Calu3 (cell line): ENCODE results near the gene TNPO3. TPM values are rescaled to one million over a fixed set of nuclear protein-coding genes. Genes with fewer than 3 reads are reported as not detected.
"Not testable (repeated sequence)": the region's sequence is repeated elsewhere in the genome, so short reads cannot be mapped to it uniquely, and the experiment has no call there.

ENCODE experiments used
- BruUV-seq: library from RNA; stranded (reverse); fragments of 400-500 nt; replicated peaks from 2 replicates; lab custom pipeline; 2021; lab: Mats Ljungman, UMichigan
- CTCF ChIA-PET: fragments of 300-600 bp; sonication (Branson Sonifier 250); formaldehyde crosslinking; loops from one replicate; lab custom pipeline; 2022; ENCODE audit warnings: antibody characterized with exemption; lab: Charles Lee
- DNase-seq: peaks from one replicate; pipeline ENCODE4 v3.0.0; 2022
- H3K27ac Mint-ChIP-seq: one replicate; pipeline ENCODE4 v1.8.0; 2022; ENCODE audit warnings: mixed read lengths; ENCODE audit not compliant: unreplicated experiment
- H3K27me3 Mint-ChIP-seq: one replicate; pipeline ENCODE4 v1.8.0; 2022; ENCODE audit warnings: mixed read lengths; ENCODE audit not compliant: unreplicated experiment
- H3K36me3 Mint-ChIP-seq: one replicate; pipeline ENCODE4 v1.8.0; 2022; ENCODE audit warnings: mild to moderate bottlenecking, moderate library complexity, mixed read lengths; ENCODE audit not compliant: insufficient read depth, unreplicated experiment
- H3K4me1 Mint-ChIP-seq: one replicate; pipeline ENCODE4 v1.8.0; 2022; ENCODE audit warnings: mild to moderate bottlenecking, low read depth, mixed read lengths; ENCODE audit not compliant: unreplicated experiment
- H3K4me3 Mint-ChIP-seq: one replicate; pipeline ENCODE4 v1.8.0; 2022; ENCODE audit warnings: mild to moderate bottlenecking, low read depth, moderate library complexity, mixed read lengths; ENCODE audit not compliant: unreplicated experiment
- H3K9me3 Mint-ChIP-seq: one replicate; pipeline ENCODE4 v1.8.0; 2022; ENCODE audit warnings: low read depth, mixed read lengths; ENCODE audit not compliant: unreplicated experiment
- CTCF ChIP-seq: fragments of 200-600 bp; IDR thresholded peaks from one replicate; pipeline ENCODE4 v1.8.0; 2022; ENCODE audit warnings: antibody characterized with exemption; ENCODE audit not compliant: unreplicated experiment
- intact Hi-C: fragments of 100-400 bp; cut with micrococcal nuclease; formaldehyde crosslinking; loops from one replicate; pipeline ENCODE4 v1.10.0; 2022; ENCODE audit not compliant: unreplicated experiment
- total RNA-seq: library from RNA; stranded (reverse); gene quantifications from 2 replicates; pipeline ENCODE4 v1.2.3, GENCODE V29; 2022

The TNPO3 gene
- total RNA-seq, 1 experiment from 2014 or later = 47.1 TPM

GRCh38 chr7:129047761-129048160, 7.2 kb downstream of the TNPO3 start:
- Mint-ChIP-seq H3K4me1 (peaks cover 40% of the 10 kb centered on the region), H3K4me3 (no peak overlapping the region), H3K9me3 (no peaks in the 10 kb centered on the region), H3K27ac (no peak overlapping the region), H3K27me3 (no peaks in the 10 kb centered on the region), H3K36me3 (peaks cover 14% of the 10 kb centered on the region)
- intact Hi-C loops = no loop called here
- no peak for DNase-seq
- CTCF ChIA-PET = no interaction called here
- BruUV-seq = no TSS peak
- TF ChIP-seq CTCF = no peak

- H3K27ac Mint-ChIP-seq = no peak overlapping the region
- H3K9me3 Mint-ChIP-seq = no peaks in the 10 kb centered on the region
- TF ChIP-seq CTCF = no peak
- no peak overlapping the region for H3K4me3 Mint-ChIP-seq
- intact Hi-C loops = no loop called here
- CTCF ChIA-PET = no interaction called here
- peaks cover 14% of the 10 kb centered on the region for H3K36me3 Mint-ChIP-seq
- no peak for DNase-seq
- BruUV-seq = no TSS peak
- no peaks in the 10 kb centered on the region for H3K27me3 Mint-ChIP-seq
- H3K4me1 Mint-ChIP-seq = peaks cover 43% of the 10 kb centered on the region
These were observed 9.2 kb downstream of the TNPO3 start for GRCh38 chr7:129045682-129046081.

DNA sequence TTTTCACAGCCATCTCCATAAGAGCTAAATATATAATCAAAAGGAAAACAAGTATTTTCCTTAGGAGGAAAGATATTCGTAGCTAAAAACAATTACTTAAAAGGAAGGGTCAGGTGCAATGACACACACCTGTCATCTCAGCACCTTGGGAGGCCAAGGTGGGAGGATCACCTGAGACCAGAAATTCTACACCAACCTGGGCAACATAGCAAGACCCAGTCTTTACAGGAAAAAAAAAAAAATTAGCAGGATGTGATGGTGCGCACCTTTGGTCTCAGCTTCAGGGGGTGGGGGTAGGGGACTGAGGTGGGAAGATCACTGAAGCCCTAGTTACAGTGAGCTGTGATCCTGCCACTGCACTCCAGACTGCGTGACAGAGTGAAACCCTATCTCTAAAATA, 11.9 kb downstream of the TNPO3 start:
- Mint-ChIP-seq H3K4me3 (no peak overlapping the region), H3K27me3 (no peaks in the 10 kb centered on the region), H3K36me3 (peaks cover 24% of the 10 kb centered on the region), H3K9me3 (no peaks in the 10 kb centered on the region), H3K27ac (no peak overlapping the region), H3K4me1 (peaks cover 22% of the 10 kb centered on the region)
- no TSS peak for BruUV-seq
- no peak for DNase-seq
- CTCF ChIA-PET = interaction anchor here (0.7 kb wide), 2 partner anchors 99 to 224 kb away, joined by 3 read pairs; no protein-coding TSS in a partner anchor
- no peak for TF ChIP-seq CTCF
- intact Hi-C loops = no loop called here

GRCh38 chr7:129041142-129042085, 13.5 kb downstream of the TNPO3 start:
- no peak for TF ChIP-seq CTCF
- Mint-ChIP-seq H3K9me3 (no peaks in the 10 kb centered on the region), H3K4me3 (no peak overlapping the region), H3K36me3 (peaks cover 23% of the 10 kb centered on the region), H3K4me1 (peaks cover 17% of the 10 kb centered on the region), H3K27ac (no peak overlapping the region), H3K27me3 (no peaks in the 10 kb centered on the region)
- DNase-seq = no peak
- BruUV-seq = no TSS peak
- CTCF ChIA-PET = no interaction called here
- intact Hi-C loops = no loop called here

GRCh38 chr7:129038468-129038867, 16.4 kb downstream of the TNPO3 start:
- intact Hi-C loops, H3K27me3 Mint-ChIP-seq, DNase-seq, BruUV-seq, H3K27ac Mint-ChIP-seq, H3K4me3 Mint-ChIP-seq, CTCF ChIA-PET, H3K9me3 Mint-ChIP-seq, H3K4me1 Mint-ChIP-seq: not testable (repeated sequence)
- H3K36me3 Mint-ChIP-seq = peaks cover 24% of the 10 kb centered on the region
